ENCODE measurements around the gene RRAS. TPM values are rescaled to one million over a fixed set of nuclear protein-coding genes. Genes with fewer than 3 reads are reported as not detected.

RRAS gene
- total RNA-seq, 6 experiments from 2014 or later: 8.5 to 16.4 (median 11.5) TPM

GRCh38 chr19:49662011-49662410, 22.1 kb upstream of the RRAS start:
- 80% methylated on average over 1 of the region's 16 CpGs for WGBS (ENCODE audit: insufficient coverage, low coverage, low lambda C conversion rate, missing lambda C conversion rate)
- Histone ChIP-seq H3K36me3 (peaks cover 0 to 41% (median 11%) of the 10 kb centered on the region in 4 donors), H3K9me3 (no peaks in the 10 kb centered on the region), H3K4me1 (peaks cover 0 to 14% (median 5%) of the 10 kb centered on the region in 4 donors), H3K27me3 (no peaks in the 10 kb centered on the region), H3K27ac (no peak overlapping the region), H3K4me3 (no peak overlapping the region)
- DNase-seq (no peak), ATAC-seq (no peak)
- intact Hi-C loops (cut with DNase I): loop anchor here in 1 of 2 donors (10.0 kb wide), 1 partner anchor 67 kb away; the partner anchor contains the start of gene PRR12
- no peak for TF ChIP-seq CTCF (IDR thresholded peaks at IDR 0.05)
- TF ChIP-seq POLR2A (IDR thresholded peaks at IDR 0.05): no peak

GRCh38 chr19:49660338-49660961, 20.5 kb upstream of the RRAS start:
- intact Hi-C loops (cut with DNase I): loop anchor here in 1 of 2 donors (10.0 kb wide), 1 partner anchor 66 kb away; the partner anchor contains the start of gene PRR12
- ATAC-seq (no peak), DNase-seq (no peak)
- no peak for TF ChIP-seq CTCF (IDR thresholded peaks at IDR 0.05)
- TF ChIP-seq POLR2A (IDR thresholded peaks at IDR 0.05): no peak
- no peak overlapping the region for H3K4me3 ChIP-seq
- H3K27ac ChIP-seq: no peak overlapping the region
- no peaks in the 10 kb centered on the region for H3K27me3 ChIP-seq
- peaks cover 0 to 54% (median 11%) of the 10 kb centered on the region in 4 donors for H3K36me3 ChIP-seq
- 90% methylated on average over 2 of the region's 15 CpGs for WGBS (ENCODE audit: insufficient coverage, low coverage, low lambda C conversion rate, missing lambda C conversion rate)
- H3K4me1 ChIP-seq: peaks cover 0 to 10% (median 3%) of the 10 kb centered on the region in 4 donors
- H3K9me3 ChIP-seq: no peaks in the 10 kb centered on the region

- ATAC-seq (no peak), DNase-seq (no peak)
- Histone ChIP-seq H3K4me3 (no peak overlapping the region), H3K27ac (no peak overlapping the region), H3K4me1 (peaks cover 0 to 6% (median 1%) of the 10 kb centered on the region in 4 donors), H3K27me3 (no peaks in the 10 kb centered on the region), H3K9me3 (no peaks in the 10 kb centered on the region), H3K36me3 (peaks cover 0 to 65% (median 18%) of the 10 kb centered on the region in 4 donors)
- no peak for TF ChIP-seq POLR2A (IDR thresholded peaks at IDR 0.05)
- TF ChIP-seq CTCF (IDR thresholded peaks at IDR 0.05): no peak
- intact Hi-C loops (cut with DNase I): no loop called here
- WGBS (ENCODE audit: insufficient coverage, low coverage, low lambda C conversion rate, missing lambda C conversion rate): 83% methylated on average over 4 of the region's 12 CpGs
Observed at GRCh38 chr19:49658566-49659442, 18.9 kb upstream of the RRAS start.

- H3K4me1 ChIP-seq: no peaks in the 10 kb centered on the region
- intact Hi-C loops (cut with DNase I): no loop called here
- no peaks in the 10 kb centered on the region for H3K9me3 ChIP-seq
- ATAC-seq (no peak), DNase-seq (no peak)
- WGBS (ENCODE audit: insufficient coverage, low coverage, low lambda C conversion rate, missing lambda C conversion rate): 74% methylated on average over 4 of the region's 15 CpGs
- no peak overlapping the region for H3K4me3 ChIP-seq
- H3K27ac ChIP-seq: no peak overlapping the region
- TF ChIP-seq POLR2A (IDR thresholded peaks at IDR 0.05) (no peak), CTCF (IDR thresholded peaks at IDR 0.05) (no peak)
- peaks cover 0 to 67% (median 18%) of the 10 kb centered on the region in 4 donors for H3K36me3 ChIP-seq
- no peaks in the 10 kb centered on the region for H3K27me3 ChIP-seq
Observed at GRCh38 chr19:49658139-49658517, 18.2 kb upstream of the RRAS start.

Data from right lobe of liver (tissue), 6 donors.